ENCODE results near the gene PLXND1. TPM values are rescaled to one million over a fixed set of nuclear protein-coding genes. Genes with fewer than 3 reads are reported as not detected.

Gene PLXND1
- polyA plus RNA-seq, 1 donor from 2014 or later = 0.05 TPM

- H3K27ac ChIP-seq (ENCODE audit: low read length) = no peak overlapping the region
- no peak overlapping the region for H3K9ac ChIP-seq (ENCODE audit: low read length)
- H3F3A ChIP-seq (ENCODE audit: insufficient read depth, low read length, poor library complexity, severe bottlenecking) = no peaks in the 10 kb centered on the region
- TF ChIP-seq, protein P1, sequence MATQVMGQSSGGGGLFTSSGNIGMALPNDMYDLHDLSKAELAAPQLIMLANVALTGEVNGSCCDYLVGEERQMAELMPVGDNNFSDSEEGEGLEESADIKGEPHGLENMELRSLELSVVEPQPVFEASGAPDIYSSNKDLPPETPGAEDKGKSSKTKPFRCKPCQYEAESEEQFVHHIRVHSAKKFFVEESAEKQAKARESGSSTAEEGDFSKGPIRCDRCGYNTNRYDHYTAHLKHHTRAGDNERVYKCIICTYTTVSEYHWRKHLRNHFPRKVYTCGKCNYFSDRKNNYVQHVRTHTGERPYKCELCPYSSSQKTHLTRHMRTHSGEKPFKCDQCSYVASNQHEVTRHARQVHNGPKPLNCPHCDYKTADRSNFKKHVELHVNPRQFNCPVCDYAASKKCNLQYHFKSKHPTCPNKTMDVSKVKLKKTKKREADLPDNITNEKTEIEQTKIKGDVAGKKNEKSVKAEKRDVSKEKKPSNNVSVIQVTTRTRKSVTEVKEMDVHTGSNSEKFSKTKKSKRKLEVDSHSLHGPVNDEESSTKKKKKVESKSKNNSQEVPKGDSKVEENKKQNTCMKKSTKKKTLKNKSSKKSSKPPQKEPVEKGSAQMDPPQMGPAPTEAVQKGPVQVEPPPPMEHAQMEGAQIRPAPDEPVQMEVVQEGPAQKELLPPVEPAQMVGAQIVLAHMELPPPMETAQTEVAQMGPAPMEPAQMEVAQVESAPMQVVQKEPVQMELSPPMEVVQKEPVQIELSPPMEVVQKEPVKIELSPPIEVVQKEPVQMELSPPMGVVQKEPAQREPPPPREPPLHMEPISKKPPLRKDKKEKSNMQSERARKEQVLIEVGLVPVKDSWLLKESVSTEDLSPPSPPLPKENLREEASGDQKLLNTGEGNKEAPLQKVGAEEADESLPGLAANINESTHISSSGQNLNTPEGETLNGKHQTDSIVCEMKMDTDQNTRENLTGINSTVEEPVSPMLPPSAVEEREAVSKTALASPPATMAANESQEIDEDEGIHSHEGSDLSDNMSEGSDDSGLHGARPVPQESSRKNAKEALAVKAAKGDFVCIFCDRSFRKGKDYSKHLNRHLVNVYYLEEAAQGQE (IDR thresholded peaks at IDR 0.05; ENCODE audit: borderline replicate concordance) = no peak
- TF ChIP-seq POLR2AphosphoS5 (IDR thresholded peaks at IDR 0.05) (no peak), SMC3 (conservative IDR thresholded peaks at IDR 0.05; ENCODE audit: poor library complexity) (no peak), TAF1 (IDR thresholded peaks at IDR 0.05; ENCODE audit: low read depth) (no peak), EZH2 (IDR thresholded peaks at IDR 0.05; ENCODE audit: borderline replicate concordance, insufficient read depth, low read length, poor library complexity, severe bottlenecking) (no peak), RAD21 (conservative IDR thresholded peaks at IDR 0.05) (no peak), MXI1 (conservative IDR thresholded peaks at IDR 0.05; ENCODE audit: poor library complexity, severe bottlenecking) (no peak), EP300 (conservative IDR thresholded peaks at IDR 0.05; ENCODE audit: poor library complexity, severe bottlenecking) (no peak)
- TF ChIP-seq, protein P2, sequence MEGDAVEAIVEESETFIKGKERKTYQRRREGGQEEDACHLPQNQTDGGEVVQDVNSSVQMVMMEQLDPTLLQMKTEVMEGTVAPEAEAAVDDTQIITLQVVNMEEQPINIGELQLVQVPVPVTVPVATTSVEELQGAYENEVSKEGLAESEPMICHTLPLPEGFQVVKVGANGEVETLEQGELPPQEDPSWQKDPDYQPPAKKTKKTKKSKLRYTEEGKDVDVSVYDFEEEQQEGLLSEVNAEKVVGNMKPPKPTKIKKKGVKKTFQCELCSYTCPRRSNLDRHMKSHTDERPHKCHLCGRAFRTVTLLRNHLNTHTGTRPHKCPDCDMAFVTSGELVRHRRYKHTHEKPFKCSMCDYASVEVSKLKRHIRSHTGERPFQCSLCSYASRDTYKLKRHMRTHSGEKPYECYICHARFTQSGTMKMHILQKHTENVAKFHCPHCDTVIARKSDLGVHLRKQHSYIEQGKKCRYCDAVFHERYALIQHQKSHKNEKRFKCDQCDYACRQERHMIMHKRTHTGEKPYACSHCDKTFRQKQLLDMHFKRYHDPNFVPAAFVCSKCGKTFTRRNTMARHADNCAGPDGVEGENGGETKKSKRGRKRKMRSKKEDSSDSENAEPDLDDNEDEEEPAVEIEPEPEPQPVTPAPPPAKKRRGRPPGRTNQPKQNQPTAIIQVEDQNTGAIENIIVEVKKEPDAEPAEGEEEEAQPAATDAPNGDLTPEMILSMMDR (IDR thresholded peaks at IDR 0.05; ENCODE audit: poor library complexity, severe bottlenecking) = no peak
- H3K4me3 ChIP-seq (ENCODE audit: low read length) = no peak overlapping the region
- no peak overlapping the region for H3K4me2 ChIP-seq (ENCODE audit: low read length)
- H3K79me2 ChIP-seq (replicated peaks; ENCODE audit: insufficient read depth, low read length) = no peaks in the 10 kb centered on the region
- no peaks in the 10 kb centered on the region for H4K20me1 ChIP-seq (ENCODE audit: insufficient read depth)
- H3K27me3 ChIP-seq (ENCODE audit: insufficient read depth, low read depth, low read length) = no peaks in the 10 kb centered on the region
- no peaks in the 10 kb centered on the region for H3K9me2 ChIP-seq (ENCODE audit: insufficient read depth, low read length)
- no peak overlapping the region for H2AFZ ChIP-seq (ENCODE audit: low read depth, low read length)
- H3K9me3 ChIP-seq (ENCODE audit: low read length) = no peaks in the 10 kb centered on the region
- H3K36me3 ChIP-seq (ENCODE audit: insufficient read depth, low read length) = no peaks in the 10 kb centered on the region
Observed at GRCh38 chr3:129617381-129618185, 11.1 kb upstream of the PLXND1 start.

DNA sequence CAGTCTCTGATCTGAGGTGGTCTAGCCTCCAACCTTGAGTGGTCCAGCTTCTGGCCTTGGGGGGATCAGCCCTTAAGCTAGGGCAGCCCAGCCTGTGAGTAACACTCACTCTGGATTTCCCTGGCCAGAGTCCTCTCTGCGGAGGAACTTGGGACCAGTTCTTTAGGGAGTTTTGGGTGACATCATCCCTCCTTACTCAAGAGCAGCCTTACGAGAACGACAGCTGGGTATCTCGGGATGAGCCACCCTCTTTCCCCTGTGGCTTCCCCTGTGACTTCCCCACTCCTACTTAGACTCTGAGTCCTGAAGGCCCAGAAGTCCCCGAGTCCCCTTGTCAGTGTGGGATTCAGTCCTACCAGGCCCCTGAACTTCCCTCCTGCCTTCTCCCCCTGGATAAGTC is 10.2 kb upstream of the PLXND1 start:
- no peak overlapping the region for H3K27ac ChIP-seq (ENCODE audit: low read length)
- H2AFZ ChIP-seq (ENCODE audit: low read depth, low read length) = no peak overlapping the region
- no peaks in the 10 kb centered on the region for H3K9me3 ChIP-seq (ENCODE audit: low read length)
- H3K27me3 ChIP-seq (ENCODE audit: insufficient read depth, low read depth, low read length) = no peaks in the 10 kb centered on the region
- no peak for TF ChIP-seq RAD21 (conservative IDR thresholded peaks at IDR 0.05)
- TF ChIP-seq, protein P1 (IDR thresholded peaks at IDR 0.05; ENCODE audit: borderline replicate concordance) = no peak
- TF ChIP-seq EP300 (conservative IDR thresholded peaks at IDR 0.05; ENCODE audit: poor library complexity, severe bottlenecking) = no peak
- TF ChIP-seq, protein P2 (IDR thresholded peaks at IDR 0.05; ENCODE audit: poor library complexity, severe bottlenecking) = no peak
- no peak for TF ChIP-seq SMC3 (conservative IDR thresholded peaks at IDR 0.05; ENCODE audit: poor library complexity)
- no peak for TF ChIP-seq EZH2 (IDR thresholded peaks at IDR 0.05; ENCODE audit: borderline replicate concordance, insufficient read depth, low read length, poor library complexity, severe bottlenecking)
- no peak for TF ChIP-seq MXI1 (conservative IDR thresholded peaks at IDR 0.05; ENCODE audit: poor library complexity, severe bottlenecking)
- TF ChIP-seq TAF1 (IDR thresholded peaks at IDR 0.05; ENCODE audit: low read depth) = no peak
- TF ChIP-seq POLR2AphosphoS5 (IDR thresholded peaks at IDR 0.05) = no peak
- no peaks in the 10 kb centered on the region for H3K9me2 ChIP-seq (ENCODE audit: insufficient read depth, low read length)
- no peak overlapping the region for H3K4me2 ChIP-seq (ENCODE audit: low read length)
- no peaks in the 10 kb centered on the region for H3K79me2 ChIP-seq (replicated peaks; ENCODE audit: insufficient read depth, low read length)
- H3F3A ChIP-seq (ENCODE audit: insufficient read depth, low read length, poor library complexity, severe bottlenecking) = no peaks in the 10 kb centered on the region
- no peak overlapping the region for H3K4me3 ChIP-seq (ENCODE audit: low read length)
- H3K36me3 ChIP-seq (ENCODE audit: insufficient read depth, low read length) = no peaks in the 10 kb centered on the region
- no peak overlapping the region for H3K9ac ChIP-seq (ENCODE audit: low read length)
- no peaks in the 10 kb centered on the region for H4K20me1 ChIP-seq (ENCODE audit: insufficient read depth)
